Measurements from ENCODE around the gene APH1A. TPM values are rescaled to one million over a fixed set of nuclear protein-coding genes. Genes with fewer than 3 reads are reported as not detected.

APH1A gene
- total and polyA plus RNA-seq, 4 donors, result 95.0 to 164 (median 135) TPM

DNA sequence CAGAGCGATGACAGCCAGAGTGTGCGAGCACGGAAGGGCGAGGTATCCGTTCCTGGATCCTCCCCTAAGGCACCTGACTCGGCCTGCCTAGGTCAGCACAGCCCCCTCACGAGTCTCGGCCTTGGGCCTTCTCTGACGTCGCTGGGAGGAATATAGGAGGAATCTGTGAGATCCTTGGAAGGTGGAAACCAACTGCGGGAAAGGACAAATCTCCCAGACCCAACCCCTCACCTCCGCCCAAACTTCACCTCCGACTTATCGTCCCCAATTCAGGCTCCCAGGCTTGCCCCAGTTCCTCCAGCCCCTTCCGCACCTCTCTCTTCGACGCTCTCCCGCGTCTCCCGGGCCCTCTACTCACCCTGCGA is 494 bp downstream of the APH1A start:
- peak overlapping the region; percentile 94 to 98 for H3K27ac ChIP-seq (ENCODE audit: low read depth in 1 of 2, low read length in 1 of 2)
- ATAC-seq (ENCODE audit: insufficient read depth, low FRiP score), result peak; percentile 41
- H3K27me3 ChIP-seq (ENCODE audit: control insufficient read depth in 3 of 3, insufficient read depth in 3 of 3, low read length in 2 of 3), result no peaks in the 10 kb centered on the region
- DNase-seq, result peak in 2 of 3 donors; percentile 25 to 33
- H3K4me3 ChIP-seq, result peak overlapping the region; percentile 95
- 0 to 1% methylated on average over 21 of the region's 21 CpGs for WGBS, 2 donors
- no peaks in the 10 kb centered on the region for H3K9me3 ChIP-seq (ENCODE audit: control insufficient read depth in 4 of 4, insufficient read depth in 3 of 4, low read length in 3 of 4)
- H3K4me1 ChIP-seq (ENCODE audit: control insufficient read depth in 5 of 5, insufficient read depth in 5 of 5, low read length in 5 of 5), result peaks cover 6 to 30% (median 9%) of the 10 kb centered on the region in 5 donors
- H3K36me3 ChIP-seq (ENCODE audit: control insufficient read depth in 4 of 4, insufficient read depth in 4 of 4, low read length in 4 of 4), result peaks cover 11 to 25% (median 21%) of the 10 kb centered on the region in 4 donors
- TF ChIP-seq, protein P1, sequence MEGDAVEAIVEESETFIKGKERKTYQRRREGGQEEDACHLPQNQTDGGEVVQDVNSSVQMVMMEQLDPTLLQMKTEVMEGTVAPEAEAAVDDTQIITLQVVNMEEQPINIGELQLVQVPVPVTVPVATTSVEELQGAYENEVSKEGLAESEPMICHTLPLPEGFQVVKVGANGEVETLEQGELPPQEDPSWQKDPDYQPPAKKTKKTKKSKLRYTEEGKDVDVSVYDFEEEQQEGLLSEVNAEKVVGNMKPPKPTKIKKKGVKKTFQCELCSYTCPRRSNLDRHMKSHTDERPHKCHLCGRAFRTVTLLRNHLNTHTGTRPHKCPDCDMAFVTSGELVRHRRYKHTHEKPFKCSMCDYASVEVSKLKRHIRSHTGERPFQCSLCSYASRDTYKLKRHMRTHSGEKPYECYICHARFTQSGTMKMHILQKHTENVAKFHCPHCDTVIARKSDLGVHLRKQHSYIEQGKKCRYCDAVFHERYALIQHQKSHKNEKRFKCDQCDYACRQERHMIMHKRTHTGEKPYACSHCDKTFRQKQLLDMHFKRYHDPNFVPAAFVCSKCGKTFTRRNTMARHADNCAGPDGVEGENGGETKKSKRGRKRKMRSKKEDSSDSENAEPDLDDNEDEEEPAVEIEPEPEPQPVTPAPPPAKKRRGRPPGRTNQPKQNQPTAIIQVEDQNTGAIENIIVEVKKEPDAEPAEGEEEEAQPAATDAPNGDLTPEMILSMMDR (IDR thresholded peaks at IDR 0.05; ENCODE audit: control extremely low read depth, extremely low read depth), result no peak
- H3K9ac ChIP-seq (ENCODE audit: insufficient read depth in 1 of 2, low read length in 2 of 2), result peak overlapping the region; percentile 86 to 94

DNA sequence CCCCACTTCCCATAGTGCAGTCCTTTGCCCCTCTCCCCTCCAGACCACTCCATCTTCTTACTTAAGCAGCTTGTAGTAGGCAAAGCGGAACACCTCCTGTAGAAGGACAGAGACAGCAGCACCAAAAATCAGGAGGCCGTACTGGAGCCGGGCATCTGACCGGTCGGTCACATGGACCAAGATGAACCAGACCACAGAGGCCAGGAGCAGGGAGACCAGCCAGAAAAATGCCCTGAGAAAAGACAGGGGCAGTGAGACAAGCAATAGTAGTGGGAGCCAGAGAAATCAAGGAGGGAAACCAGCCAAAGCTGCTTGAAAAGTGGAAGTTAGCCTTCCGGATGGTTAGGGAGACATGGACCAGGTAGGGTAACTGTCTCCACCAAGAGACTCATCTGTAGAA is 920 bp downstream of the APH1A start:
- no peaks in the 10 kb centered on the region for H3K9me3 ChIP-seq (ENCODE audit: control insufficient read depth in 4 of 4, insufficient read depth in 3 of 4, low read length in 3 of 4)
- TF ChIP-seq, protein P1 (IDR thresholded peaks at IDR 0.05; ENCODE audit: control extremely low read depth, extremely low read depth), result no peak
- WGBS, 2 donors, result 29 to 38% methylated on average over 6 of the region's 6 CpGs
- H3K36me3 ChIP-seq (ENCODE audit: control insufficient read depth in 4 of 4, insufficient read depth in 4 of 4, low read length in 4 of 4), result peaks cover 11 to 25% (median 21%) of the 10 kb centered on the region in 4 donors
- no peak for DNase-seq
- peak overlapping the region; percentile 95 for H3K4me3 ChIP-seq
- H3K27ac ChIP-seq (ENCODE audit: low read depth in 1 of 2, low read length in 1 of 2), result peak overlapping the region; percentile 94 to 98
- peaks cover 6 to 26% (median 9%) of the 10 kb centered on the region in 5 donors for H3K4me1 ChIP-seq (ENCODE audit: control insufficient read depth in 5 of 5, insufficient read depth in 5 of 5, low read length in 5 of 5)
- no peaks in the 10 kb centered on the region for H3K27me3 ChIP-seq (ENCODE audit: control insufficient read depth in 3 of 3, insufficient read depth in 3 of 3, low read length in 2 of 3)
- peak overlapping the region; percentile 86 to 94 for H3K9ac ChIP-seq (ENCODE audit: insufficient read depth in 1 of 2, low read length in 2 of 2)
- no peak for ATAC-seq (ENCODE audit: insufficient read depth, low FRiP score)

DNA sequence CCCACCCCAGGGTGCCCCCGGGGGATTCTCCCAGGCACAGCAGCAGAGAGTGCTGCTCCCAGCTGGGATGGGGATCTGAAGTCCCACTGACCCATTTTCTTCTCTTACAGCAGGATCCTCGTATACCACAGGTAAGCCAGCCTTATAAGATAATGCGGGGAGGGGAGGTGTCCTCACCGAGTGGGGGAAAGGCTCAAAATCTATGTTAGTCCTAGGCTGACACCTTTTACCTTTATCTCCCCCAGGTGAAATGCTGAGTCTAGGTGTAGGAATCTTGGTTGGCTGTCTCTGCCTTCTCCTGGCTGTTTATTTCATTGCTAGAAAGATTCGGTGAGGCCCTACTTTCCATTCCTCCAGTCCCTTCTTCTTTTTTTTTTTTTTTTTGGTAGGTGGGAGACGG is 5.3 kb downstream of the APH1A start:
- ATAC-seq (ENCODE audit: insufficient read depth, low FRiP score) (no peak), DNase-seq (no peak)
- TF ChIP-seq, protein P1 (IDR thresholded peaks at IDR 0.05; ENCODE audit: control extremely low read depth, extremely low read depth), result no peak
- H3K9me3 ChIP-seq (ENCODE audit: control insufficient read depth in 4 of 4, insufficient read depth in 3 of 4, low read length in 3 of 4), result no peaks in the 10 kb centered on the region
- no peaks in the 10 kb centered on the region for H3K27me3 ChIP-seq (ENCODE audit: control insufficient read depth in 3 of 3, insufficient read depth in 3 of 3, low read length in 2 of 3)
- no peak overlapping the region for H3K9ac ChIP-seq (ENCODE audit: insufficient read depth in 1 of 2, low read length in 2 of 2)
- H3K36me3 ChIP-seq (ENCODE audit: control insufficient read depth in 4 of 4, insufficient read depth in 4 of 4, low read length in 4 of 4), result peaks cover 11 to 25% (median 21%) of the 10 kb centered on the region in 4 donors
- H3K4me1 ChIP-seq (ENCODE audit: control insufficient read depth in 5 of 5, insufficient read depth in 5 of 5, low read length in 5 of 5), result peaks cover 5 to 31% (median 9%) of the 10 kb centered on the region in 5 donors
- H3K4me3 ChIP-seq, result no peak overlapping the region
- 82 to 90% methylated on average over 6 of the region's 6 CpGs for WGBS, 2 donors
- no peak overlapping the region for H3K27ac ChIP-seq (ENCODE audit: low read depth in 1 of 2, low read length in 1 of 2)
